HepG2 (cell line): ENCODE measurements around the gene R3HCC1L. TPM values are rescaled to one million over a fixed set of nuclear protein-coding genes. Genes with fewer than 3 reads are reported as not detected.

Experiments used
- ARNTL ChIP-seq: sonication (generic); formaldehyde crosslinking; IDR thresholded peaks from 2 replicates; pipeline ENCODE4 v1.4.0; 2020; ENCODE audit warnings: mild to moderate bottlenecking, missing genetic modification reagents
- ASH2L ChIP-seq: fragments of 300-600, 200-600 bp; sonication (generic); IDR thresholded peaks from 2 replicates; pipeline ENCODE4 v1.7.0; 2017; ENCODE audit warnings: low read depth, mild to moderate bottlenecking, moderate library complexity, mixed read lengths, low read length; ENCODE audit not compliant: insufficient read length
- CAMTA2 ChIP-seq: sonication (generic); formaldehyde crosslinking; IDR thresholded peaks from 2 replicates; pipeline ENCODE4 v1.4.0; 2020; ENCODE audit warnings: mild to moderate bottlenecking, missing genetic modification reagents, borderline replicate concordance
- CBFB ChIP-seq: sonication (generic); formaldehyde crosslinking; IDR thresholded peaks from 2 replicates; pipeline ENCODE4 v1.4.0; 2020; ENCODE audit warnings: missing genetic modification reagents
- ETV5 ChIP-seq: IDR thresholded peaks from 2 replicates; pipeline ENCODE4 v1.6.1; 2018; ENCODE audit warnings: missing biosample characterization, missing genetic modification reagents, inconsistent platforms, borderline replicate concordance
- GFI1 ChIP-seq: sonication (generic); formaldehyde crosslinking; IDR thresholded peaks from 2 replicates; pipeline ENCODE4 v1.5.0; 2020; ENCODE audit warnings: missing genetic modification reagents, mild to moderate bottlenecking, borderline replicate concordance
- HCFC1 ChIP-seq: fragments of 150-350 bp; IDR thresholded peaks from 2 replicates; pipeline ENCODE4 v1.6.1; 2014; ENCODE audit warnings: low read depth, low read length
- HNF1A ChIP-seq, 2 experiments: sonication (generic) in 1 of 2; formaldehyde crosslinking in 1 of 2; IDR thresholded peaks; 2 replicates each; pipeline versions ENCODE4 v1.4.0 to v1.6.1; 2016 to 2020; ENCODE audit warnings: borderline replicate concordance in 1 of 2, low read depth in 1 of 2, mild to moderate bottlenecking in 1 of 2, missing genetic modification reagents in 1 of 2
- JUNB ChIP-seq: sonication (generic); formaldehyde crosslinking; IDR thresholded peaks from 2 replicates; pipeline ENCODE4 v1.8.0; 2022; ENCODE audit warnings: missing genetic modification reagents, mild to moderate bottlenecking, borderline replicate concordance
- PAF1 ChIP-seq: IDR thresholded peaks from 2 replicates; pipeline ENCODE4 v1.6.1; 2016; ENCODE audit warnings: missing genetic modification reagents, missing compliant biosample characterization
- POLR2A ChIP-seq, 2 experiments: IDR thresholded peaks; 2 replicates each; pipeline ENCODE4 v1.6.1; 2011; ENCODE audit warnings: low read depth in 2 of 2, low read length in 2 of 2, mild to moderate bottlenecking in 1 of 2, moderate library complexity in 1 of 2; ENCODE audit not compliant: insufficient read depth in 1 of 2
- TOE1 ChIP-seq: sonication (generic); formaldehyde crosslinking; IDR thresholded peaks from 2 replicates; pipeline ENCODE4 v1.4.0; 2020; ENCODE audit warnings: mild to moderate bottlenecking, missing genetic modification reagents
- XRCC5 ChIP-seq: fragments of 200-400 bp; formaldehyde crosslinking; optimal IDR thresholded peaks from 2 replicates; pipeline ENCODE3; 2017; ENCODE audit warnings: mild to moderate bottlenecking, low read length
- ZBTB49 ChIP-seq: sonication (generic); formaldehyde crosslinking; IDR thresholded peaks from 2 replicates; pipeline ENCODE4 v1.4.0; 2020; ENCODE audit warnings: missing genetic modification reagents, borderline replicate concordance
- ZNF136 ChIP-seq: sonication (generic); formaldehyde crosslinking; IDR thresholded peaks from 2 replicates; pipeline ENCODE4 v1.8.1; 2022; ENCODE audit warnings: low read depth, mild to moderate bottlenecking, moderate library complexity, missing genetic modification reagents
- ZNF292 ChIP-seq: sonication (generic); formaldehyde crosslinking; IDR thresholded peaks from 2 replicates; pipeline ENCODE4 v1.8.1; 2022; ENCODE audit warnings: mild to moderate bottlenecking, low read depth, missing genetic modification reagents, borderline replicate concordance
- ZNF350 ChIP-seq: sonication (generic); formaldehyde crosslinking; IDR thresholded peaks from 2 replicates; pipeline ENCODE4 v1.4.0; 2020; ENCODE audit warnings: mild to moderate bottlenecking, low read depth, missing genetic modification reagents, borderline replicate concordance
- polyA plus RNA-seq, 8 experiments: library from polyadenylated mRNA; depleted of rRNA in 3 of 8; stranded (reverse) in 7 of 8; unstranded in 1 of 8; fragments of >200 nt; fragmentation: Illumina TruSeq in 4 of 8; extraction: Trizol in 4 of 8; gene quantifications; 2 replicates each; pipeline versions ENCODE4 v1.2.1 to v1.2.3, GENCODE V29; 2011 to 2016; ENCODE audit warnings: low read depth in 4 of 8, missing spikeins in 1 of 8, mixed read lengths in 1 of 8; ENCODE audit not compliant: insufficient read depth in 1 of 8
- total RNA-seq, 5 experiments: library from RNA; depleted of rRNA; stranded (reverse); fragments of >200 nt; fragmentation: Illumina TruSeq; extraction: Trizol; gene quantifications; 2 replicates each; pipeline ENCODE4 v1.2.3, GENCODE V29; 2016; ENCODE audit warnings: low read depth in 1 of 5
- TF ChIP-seq, protein P1 (sequence below): sonication (generic); formaldehyde crosslinking; conservative IDR thresholded peaks from 2 replicates; pipeline ENCODE4 v1.4.0; 2020; ENCODE audit warnings: missing genetic modification reagents
- TF ChIP-seq, protein P2 (sequence below): sonication (generic); formaldehyde crosslinking; IDR thresholded peaks from 2 replicates; pipeline ENCODE4 v1.4.0; 2020; ENCODE audit warnings: mild to moderate bottlenecking, missing genetic modification reagents

Gene R3HCC1L
- total and polyA plus RNA-seq, 2 of the 13 experiments (the other 11 are each of a cell fraction or from before 2014, with no cell fraction given) = 6.5 to 12.2 TPM

- TF ChIP-seq ZBTB49 (no peak), ZNF292 (peak; percentile 5; the same call in 1 of the 2 replicates), ARNTL (CRISPR knock-in tag) (no peak), HNF1A (IDR thresholded peaks at IDR 0.05; ENCODE audit: low read depth) (no peak), HNF1A (CRISPR knock-in tag; IDR thresholded peaks at IDR 0.05; ENCODE audit: borderline replicate concordance) (peak; percentile 11; the same call in 1 of the 2 replicates), XRCC5 (no peak), POLR2A (IDR thresholded peaks at IDR 0.05; ENCODE audit: insufficient read depth in 1 of 2, low read depth in 2 of 2, low read length in 2 of 2) (peak in 1 of 2 experiments; percentile 22; a peak in 1 of 4 replicates), TOE1 (CRISPR knock-in tag) (no peak), PAF1 (CRISPR knock-in tag) (no peak), CBFB (CRISPR knock-in tag) (no peak), GFI1 (no peak), ETV5 (CRISPR knock-in tag) (peak; percentile 68; the same call in 1 of the 2 replicates), ZNF136 (CRISPR knock-in tag) (no peak), ZNF350 (CRISPR knock-in tag) (no peak), JUNB (peak; percentile 78; the same call in 1 of the 2 replicates), ASH2L (peak; percentile 8), HCFC1 (no peak), CAMTA2 (no peak)
- TF ChIP-seq, protein P1, sequence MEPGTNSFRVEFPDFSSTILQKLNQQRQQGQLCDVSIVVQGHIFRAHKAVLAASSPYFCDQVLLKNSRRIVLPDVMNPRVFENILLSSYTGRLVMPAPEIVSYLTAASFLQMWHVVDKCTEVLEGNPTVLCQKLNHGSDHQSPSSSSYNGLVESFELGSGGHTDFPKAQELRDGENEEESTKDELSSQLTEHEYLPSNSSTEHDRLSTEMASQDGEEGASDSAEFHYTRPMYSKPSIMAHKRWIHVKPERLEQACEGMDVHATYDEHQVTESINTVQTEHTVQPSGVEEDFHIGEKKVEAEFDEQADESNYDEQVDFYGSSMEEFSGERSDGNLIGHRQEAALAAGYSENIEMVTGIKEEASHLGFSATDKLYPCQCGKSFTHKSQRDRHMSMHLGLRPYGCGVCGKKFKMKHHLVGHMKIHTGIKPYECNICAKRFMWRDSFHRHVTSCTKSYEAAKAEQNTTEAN (CRISPR knock-in tag) = no peak
- TF ChIP-seq, protein P2, sequence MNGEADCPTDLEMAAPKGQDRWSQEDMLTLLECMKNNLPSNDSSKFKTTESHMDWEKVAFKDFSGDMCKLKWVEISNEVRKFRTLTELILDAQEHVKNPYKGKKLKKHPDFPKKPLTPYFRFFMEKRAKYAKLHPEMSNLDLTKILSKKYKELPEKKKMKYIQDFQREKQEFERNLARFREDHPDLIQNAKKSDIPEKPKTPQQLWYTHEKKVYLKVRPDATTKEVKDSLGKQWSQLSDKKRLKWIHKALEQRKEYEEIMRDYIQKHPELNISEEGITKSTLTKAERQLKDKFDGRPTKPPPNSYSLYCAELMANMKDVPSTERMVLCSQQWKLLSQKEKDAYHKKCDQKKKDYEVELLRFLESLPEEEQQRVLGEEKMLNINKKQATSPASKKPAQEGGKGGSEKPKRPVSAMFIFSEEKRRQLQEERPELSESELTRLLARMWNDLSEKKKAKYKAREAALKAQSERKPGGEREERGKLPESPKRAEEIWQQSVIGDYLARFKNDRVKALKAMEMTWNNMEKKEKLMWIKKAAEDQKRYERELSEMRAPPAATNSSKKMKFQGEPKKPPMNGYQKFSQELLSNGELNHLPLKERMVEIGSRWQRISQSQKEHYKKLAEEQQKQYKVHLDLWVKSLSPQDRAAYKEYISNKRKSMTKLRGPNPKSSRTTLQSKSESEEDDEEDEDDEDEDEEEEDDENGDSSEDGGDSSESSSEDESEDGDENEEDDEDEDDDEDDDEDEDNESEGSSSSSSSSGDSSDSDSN = peak; percentile 31; the same call in 1 of the 2 replicates
These were observed 135.0 kb downstream of the R3HCC1L start (continued) for GRCh38 chr10:98269435-98269912.
